ENCODE results near the gene CLDND1.

Gene CLDND1

DNA sequence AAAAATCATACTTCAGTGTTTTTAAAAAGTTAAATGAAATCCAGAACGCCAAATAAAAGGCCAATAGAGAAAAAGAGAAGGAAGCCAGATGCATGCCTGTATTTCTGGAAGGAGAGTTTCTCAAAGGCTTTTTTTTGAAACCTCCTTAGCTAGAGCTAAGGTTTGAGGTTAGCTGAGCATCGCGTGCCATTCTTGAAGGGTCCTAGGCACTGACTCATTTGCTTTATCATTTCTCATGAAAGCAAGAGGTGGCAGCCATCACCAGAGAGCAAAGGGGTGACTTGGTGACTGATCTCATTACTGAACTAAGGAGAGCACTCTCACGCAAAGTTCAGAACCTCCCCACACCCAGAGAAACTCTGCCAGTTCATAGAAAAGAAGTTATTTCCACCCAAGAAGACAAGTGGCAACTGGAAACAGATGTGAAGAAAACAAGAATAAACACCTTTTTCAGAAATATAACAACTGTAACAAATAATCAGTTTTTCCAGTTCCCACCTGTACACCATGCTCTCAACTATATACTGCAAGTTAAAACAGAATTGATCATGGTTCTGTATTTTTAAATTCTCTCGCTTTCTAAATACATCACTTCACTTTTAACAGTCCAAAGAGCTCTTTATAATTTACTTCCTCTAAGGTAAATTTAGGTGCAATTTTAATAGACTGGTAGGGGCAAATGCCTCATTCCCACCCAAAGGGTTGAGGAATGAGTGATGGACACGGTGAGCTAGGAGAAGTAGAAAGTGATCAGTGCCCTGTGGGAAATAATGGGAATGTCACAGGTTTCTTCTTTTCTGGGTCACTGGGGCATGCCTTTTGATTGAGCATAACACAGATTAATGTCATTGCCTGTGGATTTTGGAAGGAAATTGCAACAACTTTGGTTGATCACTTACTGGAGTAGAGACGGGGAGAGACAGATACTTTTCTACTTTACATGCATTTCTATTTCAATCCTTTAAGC, 33.7 kb upstream of the CLDND1 start:
- FAIRE-seq (no peak), DNase-seq (ENCODE audit: insufficient read length, low spot score) (no peak)
- TF ChIP-seq POLR2A (IDR thresholded peaks at IDR 0.05; ENCODE audit: low read depth, low read length): no peak

- FAIRE-seq: no peak
- no peak for TF ChIP-seq POLR2A (IDR thresholded peaks at IDR 0.05; ENCODE audit: low read depth, low read length)
- no peak for DNase-seq (ENCODE audit: insufficient read length, low spot score)
Observed at GRCh38 chr3:98555025-98555379, 32.3 kb upstream of the CLDND1 start.

GRCh38 chr3:98554580-98554979, 31.9 kb upstream of the CLDND1 start:
- TF ChIP-seq POLR2A (IDR thresholded peaks at IDR 0.05; ENCODE audit: low read depth, low read length): no peak
- no peak for FAIRE-seq
- no peak for DNase-seq (ENCODE audit: insufficient read length, low spot score)

GRCh38 chr3:98553753-98554152, 31.1 kb upstream of the CLDND1 start:
- FAIRE-seq (no peak), DNase-seq (ENCODE audit: insufficient read length, low spot score) (no peak)
- no peak for TF ChIP-seq POLR2A (IDR thresholded peaks at IDR 0.05; ENCODE audit: low read depth, low read length)

GRCh38 chr3:98553021-98553563, 30.4 kb upstream of the CLDND1 start:
- FAIRE-seq: no peak

GRCh38 chr3:98552232-98553020, 29.7 kb upstream of the CLDND1 start:
- TF ChIP-seq POLR2A (IDR thresholded peaks at IDR 0.05; ENCODE audit: low read depth, low read length): no peak
- DNase-seq (ENCODE audit: insufficient read length, low spot score): no peak
- no peak for FAIRE-seq

More at GRCh38 chr3:98553021-98553563, 30.4 kb upstream of the CLDND1 start:
- no peak for TF ChIP-seq POLR2A (IDR thresholded peaks at IDR 0.05; ENCODE audit: low read depth, low read length)
- DNase-seq (ENCODE audit: insufficient read length, low spot score): no peak

DNA sequence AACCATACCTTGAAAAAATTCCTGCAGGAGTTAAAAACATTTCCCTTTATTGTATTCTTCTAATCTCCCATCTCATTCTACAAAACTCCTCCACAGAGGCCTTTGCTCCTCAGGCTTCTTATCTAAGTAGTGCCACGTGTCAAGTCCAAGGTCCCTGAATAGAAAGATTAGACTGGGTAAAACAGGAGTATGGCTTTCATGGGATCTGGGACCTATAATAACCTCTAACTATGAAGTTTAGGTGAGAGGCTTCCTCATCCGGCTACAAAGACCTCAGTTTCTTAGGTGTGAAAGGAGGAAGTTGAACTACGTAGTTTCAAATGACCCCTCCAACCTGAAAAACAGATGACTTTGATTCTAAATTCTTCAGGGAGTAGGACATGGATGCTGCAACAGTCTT, 29.1 kb upstream of the CLDND1 start:
- no peak for DNase-seq (ENCODE audit: insufficient read length, low spot score)

GRCh38 chr3:98551236-98551635, 28.5 kb upstream of the CLDND1 start:
- no peak for TF ChIP-seq POLR2A (IDR thresholded peaks at IDR 0.05; ENCODE audit: low read depth, low read length)
- DNase-seq (ENCODE audit: insufficient read length, low spot score) (no peak), FAIRE-seq (no peak)

More for the DNA sequence above, 29.1 kb upstream of the CLDND1 start:
- FAIRE-seq: no peak
- no peak for TF ChIP-seq POLR2A (IDR thresholded peaks at IDR 0.05; ENCODE audit: low read depth, low read length)

DNA sequence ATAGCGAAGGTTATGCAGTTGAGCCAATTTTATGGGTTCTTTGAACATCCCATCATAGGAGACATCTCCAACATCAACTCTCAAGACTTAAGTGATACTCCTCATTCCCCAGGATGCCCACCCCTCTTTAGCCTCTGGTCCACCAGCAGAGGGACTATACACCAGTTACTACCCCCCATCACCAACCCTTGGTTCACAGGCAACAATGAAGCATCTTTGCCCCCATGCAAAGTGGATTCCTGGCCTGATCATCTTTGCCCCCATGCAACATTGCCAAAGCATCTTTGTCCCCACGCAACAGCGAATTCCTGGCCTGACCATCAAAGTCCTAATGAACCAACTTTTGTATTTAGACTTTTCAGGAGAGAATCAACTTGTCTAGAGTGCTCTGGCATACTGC, 28.1 kb upstream of the CLDND1 start:
- no peak for TF ChIP-seq POLR2A (IDR thresholded peaks at IDR 0.05; ENCODE audit: low read depth, low read length)
- FAIRE-seq: no peak
- no peak for DNase-seq (ENCODE audit: insufficient read length, low spot score)

GRCh38 chr3:98548544-98548943, 25.8 kb upstream of the CLDND1 start:
- no peak for TF ChIP-seq POLR2A (IDR thresholded peaks at IDR 0.05; ENCODE audit: low read depth, low read length)
- no peak for FAIRE-seq
- DNase-seq (ENCODE audit: insufficient read length, low spot score): no peak

DNA sequence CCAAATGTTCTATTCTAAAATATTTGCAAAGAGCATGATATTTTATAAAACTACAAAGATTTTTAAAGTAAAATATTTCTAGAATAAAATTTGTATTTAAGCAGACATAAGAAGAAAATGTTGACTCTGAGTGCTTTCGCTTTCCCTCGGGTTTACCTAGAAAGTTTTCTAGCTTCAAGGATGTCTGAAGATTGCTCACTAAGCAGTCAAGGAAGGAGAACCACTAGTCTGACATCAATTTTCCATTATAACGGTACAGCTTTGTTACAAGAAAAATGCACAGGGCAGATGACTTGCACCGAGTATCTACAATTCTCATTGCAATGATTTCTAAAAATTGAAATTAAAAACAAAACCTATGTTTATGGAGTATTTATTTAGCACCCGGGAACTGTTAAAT, 23.2 kb upstream of the CLDND1 start:
- no peak for TF ChIP-seq POLR2A (IDR thresholded peaks at IDR 0.05; ENCODE audit: low read depth, low read length)
- no peak for DNase-seq (ENCODE audit: insufficient read length, low spot score)
- no peak for FAIRE-seq

GRCh38 chr3:98542623-98543022, 19.9 kb upstream of the CLDND1 start:
- FAIRE-seq (no peak), DNase-seq (ENCODE audit: insufficient read length, low spot score) (no peak)
- no peak for TF ChIP-seq POLR2A (IDR thresholded peaks at IDR 0.05; ENCODE audit: low read depth, low read length)

DNA sequence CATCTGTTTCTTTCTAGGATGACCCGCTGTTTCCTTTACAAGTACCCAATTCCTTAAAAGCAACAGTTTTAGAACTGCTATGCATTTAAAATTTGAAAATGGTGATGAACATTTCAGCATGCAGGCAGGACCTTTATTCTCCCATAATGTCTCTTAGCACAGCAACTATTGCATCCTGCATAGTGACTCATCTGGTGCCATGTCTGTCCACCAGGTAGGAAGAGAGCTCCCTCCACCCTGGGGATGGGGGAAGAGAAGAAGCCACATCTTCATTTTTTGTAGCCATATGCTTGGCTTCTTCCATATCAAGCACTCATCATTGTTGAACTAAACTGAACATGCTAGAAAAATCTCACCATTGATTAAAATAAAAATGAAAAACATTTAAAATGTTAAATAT, 19.0 kb upstream of the CLDND1 start:
- FAIRE-seq: no peak
- TF ChIP-seq POLR2A (IDR thresholded peaks at IDR 0.05; ENCODE audit: low read depth, low read length): no peak
- DNase-seq (ENCODE audit: insufficient read length, low spot score): no peak

GRCh38 chr3:98540346-98540745, 17.6 kb upstream of the CLDND1 start:
- DNase-seq (ENCODE audit: insufficient read length, low spot score) (no peak), FAIRE-seq (no peak)
- no peak for TF ChIP-seq POLR2A (IDR thresholded peaks at IDR 0.05; ENCODE audit: low read depth, low read length)
